NCI-H226 (cell line): ENCODE measurements around the gene SSTR4.
A peak's percentile ranks its signal among the peaks of the same experiment; 100 is the strongest.
"Not testable (repeated sequence)": the region's sequence is repeated elsewhere in the genome, so short reads cannot be mapped to it uniquely, and the experiment has no call there.

ENCODE experiments used
- DNase-seq: peaks from one replicate; pipeline ENCODE4 v3.0.0-alpha.2; 2015

SSTR4 gene

GRCh38 chr20:23018941-23019340, 16.2 kb upstream of the SSTR4 start:
- no peak for DNase-seq

GRCh38 chr20:23019403-23019802, 15.7 kb upstream of the SSTR4 start:
- DNase-seq = no peak

DNA sequence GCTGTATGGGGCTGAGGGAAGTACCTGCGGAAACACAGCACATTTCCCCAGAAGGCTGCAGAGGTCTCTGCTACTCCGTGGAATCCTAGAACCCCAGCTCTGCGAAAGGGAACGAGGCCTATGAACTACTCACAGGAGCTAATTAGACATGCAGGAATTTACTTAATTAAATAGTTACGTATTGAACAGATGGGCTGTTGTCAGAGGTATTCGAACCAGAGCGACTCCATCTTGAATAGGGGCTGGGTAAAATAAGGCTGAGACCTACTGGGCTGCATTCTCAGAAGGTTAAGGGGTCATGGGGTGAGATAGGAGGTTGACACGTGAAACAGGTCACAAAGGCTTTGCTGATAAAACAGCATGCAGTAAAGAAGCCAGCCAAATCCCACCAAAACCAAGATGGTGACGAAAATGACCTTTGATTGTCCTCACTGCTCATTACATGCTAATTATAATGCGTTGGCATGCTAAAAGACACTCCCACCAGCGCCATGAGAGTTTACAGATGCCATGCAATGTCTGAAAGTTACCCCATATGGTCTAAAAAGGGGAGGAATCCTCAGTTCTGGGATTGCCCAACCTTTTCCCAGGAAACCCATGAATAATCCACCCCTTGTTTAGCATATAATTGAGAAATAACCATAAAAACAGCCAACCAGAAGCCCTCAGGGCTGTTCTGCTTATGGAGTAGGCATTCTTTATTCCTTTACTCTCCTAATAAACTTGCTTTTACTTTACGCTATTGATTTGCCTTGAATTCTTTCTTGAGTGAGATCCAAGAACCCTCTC, 14.7 kb upstream of the SSTR4 start:
- DNase-seq = no peak

DNA sequence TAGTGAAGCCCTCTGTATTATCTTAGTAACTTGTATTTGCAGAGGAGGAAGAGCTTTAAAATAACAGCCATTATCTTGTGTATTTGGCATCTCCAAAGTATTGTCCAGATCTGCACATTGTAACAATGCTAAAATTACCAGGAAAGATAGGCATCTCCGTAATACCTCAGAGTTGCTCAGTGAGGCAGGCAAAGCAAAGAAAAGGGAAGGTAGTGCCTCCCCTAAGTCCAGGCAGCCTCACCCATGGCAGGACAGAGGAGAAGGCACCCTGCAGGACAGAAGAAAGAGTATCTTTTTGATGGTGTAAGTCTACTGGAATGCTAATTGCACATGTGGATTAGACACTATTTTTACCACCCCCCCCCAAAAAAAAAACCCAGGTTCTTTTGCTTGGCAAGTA, 13.6 kb upstream of the SSTR4 start:
- no peak for DNase-seq

GRCh38 chr20:23021951-23022350, 13.2 kb upstream of the SSTR4 start:
- DNase-seq = no peak

DNA sequence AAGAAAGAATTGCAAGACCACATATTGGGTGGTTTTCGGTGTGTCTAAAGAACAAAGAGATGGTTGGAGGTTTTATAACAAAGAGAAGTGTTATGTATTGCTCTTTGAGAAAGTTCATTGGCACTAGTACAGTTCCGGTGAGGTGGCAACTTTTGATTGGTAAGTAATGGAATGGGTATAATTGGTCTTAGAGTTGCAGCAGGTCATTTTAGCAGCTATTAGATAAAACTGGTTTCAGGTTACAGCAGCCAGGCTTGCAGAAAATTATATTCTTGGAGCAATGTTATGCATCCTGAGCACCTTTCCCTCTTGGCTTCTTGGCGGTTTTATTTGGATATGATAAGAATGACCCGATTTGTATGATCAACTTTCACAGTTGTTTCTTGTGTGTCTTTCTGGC, 12.3 kb upstream of the SSTR4 start:
- DNase-seq = peak; percentile 43

DNA sequence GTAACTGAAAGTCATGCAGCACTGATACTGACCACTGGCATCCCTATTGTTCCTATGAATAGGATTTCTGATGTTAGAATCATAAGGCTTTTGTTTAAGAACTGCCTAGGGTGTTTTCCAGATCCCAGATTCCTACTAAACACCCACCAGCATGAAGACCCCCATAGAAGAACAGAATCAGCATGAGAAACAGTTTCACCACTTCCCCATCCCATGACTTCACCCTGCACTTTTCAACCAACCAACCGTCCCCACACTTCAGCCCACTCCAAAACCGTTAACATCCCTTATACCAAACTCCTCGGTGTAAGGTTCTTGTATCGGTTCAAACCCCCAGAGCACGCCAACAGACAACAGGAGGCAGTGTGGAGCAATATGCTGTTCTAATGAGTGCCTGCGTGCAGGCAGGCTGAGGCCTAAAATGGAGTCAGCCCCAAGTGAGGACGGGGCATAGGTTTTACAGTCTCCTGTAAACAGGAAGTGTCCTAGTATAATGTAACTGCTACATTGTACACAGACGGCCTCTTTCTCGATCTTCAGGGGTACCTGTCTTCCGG, 11.4 kb upstream of the SSTR4 start:
- DNase-seq = no peak

DNA sequence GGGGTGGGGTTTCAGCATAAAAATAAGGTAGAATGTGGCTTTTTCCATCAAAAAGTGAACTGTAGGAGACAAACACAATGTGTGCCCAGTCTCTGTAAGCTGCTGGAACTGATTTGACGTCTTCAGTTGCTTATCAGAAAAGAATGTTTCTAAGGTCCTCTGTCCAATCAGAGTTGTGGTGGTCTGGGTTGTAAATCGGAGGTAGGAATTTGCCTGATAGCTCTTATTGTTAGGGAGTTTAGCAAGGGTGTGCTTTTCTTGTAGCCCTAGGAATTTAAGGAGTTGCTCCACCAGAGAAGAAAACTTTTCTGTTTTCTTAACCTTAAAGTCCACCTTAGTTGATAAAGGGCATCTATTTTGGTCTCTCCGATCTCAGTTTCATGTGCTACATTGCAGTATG, 10.4 kb upstream of the SSTR4 start:
- no peak for DNase-seq

DNA sequence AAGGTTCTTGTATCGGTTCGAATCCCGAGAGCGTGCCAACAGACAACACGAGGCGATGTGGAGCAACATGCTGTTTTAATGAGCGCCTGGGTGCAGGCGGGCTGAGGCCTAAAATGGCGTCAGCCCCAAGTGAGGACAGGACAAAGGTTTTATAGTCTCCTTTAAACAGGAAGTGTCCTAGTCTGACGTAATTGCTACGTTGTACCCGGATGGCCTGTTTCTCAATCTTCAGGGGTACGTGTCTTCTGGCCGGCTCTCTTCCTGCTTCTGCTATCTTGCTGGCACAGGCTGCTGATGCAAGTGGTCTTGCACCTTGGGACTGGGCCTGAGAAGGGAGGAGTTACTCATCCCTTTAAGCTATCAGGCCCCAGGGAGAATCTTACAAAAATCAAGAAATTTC, 9.6 kb upstream of the SSTR4 start:
- DNase-seq = not testable (repeated sequence)

- DNase-seq = no peak
These were observed 7.4 kb upstream of the SSTR4 start for GRCh38 chr20:23027721-23028120.

GRCh38 chr20:23028392-23028791, 6.7 kb upstream of the SSTR4 start:
- DNase-seq = no peak

DNA sequence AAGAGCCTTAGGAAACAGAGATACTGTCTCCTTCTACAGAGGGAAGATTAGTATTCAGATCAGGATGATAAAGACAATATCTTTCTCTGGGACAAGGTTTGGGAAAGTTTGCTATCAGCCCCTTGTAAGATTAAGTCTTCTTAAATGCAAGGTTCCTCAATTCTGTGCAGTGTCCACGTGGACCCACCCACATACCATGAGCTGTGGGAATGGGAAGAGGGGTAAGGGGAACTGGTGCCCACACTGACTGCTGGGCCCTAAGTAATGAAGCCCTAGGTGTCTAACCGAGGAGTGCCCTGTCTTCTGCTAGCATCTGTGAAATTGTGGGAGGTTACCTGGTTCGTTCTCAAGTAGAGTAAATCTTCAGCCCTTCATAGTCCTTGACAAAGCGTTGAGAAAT, 5.8 kb upstream of the SSTR4 start:
- no peak for DNase-seq

DNA sequence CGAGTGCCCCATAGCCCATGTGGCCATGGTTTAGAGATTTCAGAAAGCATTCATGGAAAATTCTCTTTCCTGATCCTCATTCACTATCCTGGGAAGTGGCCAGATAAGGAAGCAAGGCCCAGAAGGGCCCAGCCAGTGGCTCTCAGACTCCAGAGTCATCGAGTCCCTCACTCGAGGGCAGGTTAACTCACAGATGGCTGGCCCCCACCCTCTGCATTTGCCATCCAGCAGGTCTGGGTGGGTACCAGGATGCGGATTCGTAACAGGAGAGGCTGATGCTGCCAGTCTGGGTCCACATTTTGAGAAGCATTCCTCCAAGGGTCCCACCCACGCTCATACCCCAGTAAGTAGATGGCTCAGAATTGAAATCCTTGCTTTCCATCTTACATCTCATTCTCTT, 3.8 kb upstream of the SSTR4 start:
- DNase-seq = no peak

DNA sequence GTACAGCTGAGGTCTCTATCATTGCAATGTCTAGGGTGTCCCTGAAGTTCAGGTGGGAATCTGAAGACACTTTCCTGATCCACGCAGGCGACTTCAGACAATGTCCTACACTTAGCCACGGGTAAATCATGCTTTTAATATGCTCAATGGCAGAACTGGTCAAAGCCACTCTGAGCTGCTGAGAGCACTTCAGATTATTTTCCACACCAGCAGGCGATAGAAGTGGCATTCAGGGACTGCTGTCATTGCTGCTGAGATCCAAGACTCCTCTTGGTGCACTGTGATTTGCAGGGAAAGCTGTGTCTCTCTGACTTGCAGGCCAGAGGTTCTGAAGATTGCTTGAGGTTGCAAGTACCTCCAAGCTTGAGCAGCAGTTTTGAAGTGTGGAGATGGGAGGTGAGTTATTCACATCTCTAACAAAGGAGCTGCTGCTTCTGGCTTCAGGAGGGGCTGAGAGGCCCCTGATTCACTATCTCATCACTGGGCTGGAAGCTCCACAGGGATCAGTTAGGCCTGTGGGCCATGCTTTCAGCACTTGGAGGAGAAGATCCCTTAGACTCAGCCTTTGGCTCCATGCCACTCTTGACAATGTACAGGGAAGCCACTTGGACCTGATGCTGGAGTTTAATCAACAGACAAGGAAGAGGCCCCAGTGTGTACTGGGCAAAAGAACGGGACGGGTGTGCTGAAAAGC, 2.9 kb upstream of the SSTR4 start:
- DNase-seq = no peak

DNA sequence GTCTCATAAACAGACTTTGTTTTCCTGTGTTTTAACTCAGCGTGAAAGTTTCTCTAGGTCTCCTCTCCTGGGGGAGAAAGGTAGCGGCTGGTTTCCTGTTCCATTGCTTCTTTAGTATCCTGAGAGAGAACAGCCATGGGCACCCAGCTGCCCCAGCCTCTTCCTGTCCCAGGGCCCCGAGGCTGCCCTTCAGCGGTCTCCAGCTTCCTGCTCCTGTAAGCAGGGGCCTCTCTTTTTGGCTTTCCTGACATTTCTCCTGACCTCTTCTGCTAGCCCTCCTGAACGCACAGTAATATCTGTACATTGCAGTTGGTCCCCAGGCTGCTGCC, 2.4 kb upstream of the SSTR4 start:
- DNase-seq = no peak

- no peak for DNase-seq
These were observed 1.2 kb upstream of the SSTR4 start for GRCh38 chr20:23033918-23034317.

- no peak for DNase-seq
These were observed 619 bp downstream of the SSTR4 start for GRCh38 chr20:23035731-23036130.

DNA sequence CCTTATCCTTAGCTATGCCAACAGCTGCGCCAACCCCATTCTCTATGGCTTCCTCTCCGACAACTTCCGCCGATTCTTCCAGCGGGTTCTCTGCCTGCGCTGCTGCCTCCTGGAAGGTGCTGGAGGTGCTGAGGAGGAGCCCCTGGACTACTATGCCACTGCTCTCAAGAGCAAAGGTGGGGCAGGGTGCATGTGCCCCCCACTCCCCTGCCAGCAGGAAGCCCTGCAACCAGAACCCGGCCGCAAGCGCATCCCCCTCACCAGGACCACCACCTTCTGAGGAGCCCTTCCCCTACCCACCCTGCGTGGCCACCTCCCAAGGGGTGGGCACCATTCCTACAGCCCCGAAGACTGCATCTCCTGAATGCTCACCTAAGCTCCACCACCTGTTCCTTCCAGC, 1.3 kb downstream of the SSTR4 start:
- DNase-seq = no peak

DNA sequence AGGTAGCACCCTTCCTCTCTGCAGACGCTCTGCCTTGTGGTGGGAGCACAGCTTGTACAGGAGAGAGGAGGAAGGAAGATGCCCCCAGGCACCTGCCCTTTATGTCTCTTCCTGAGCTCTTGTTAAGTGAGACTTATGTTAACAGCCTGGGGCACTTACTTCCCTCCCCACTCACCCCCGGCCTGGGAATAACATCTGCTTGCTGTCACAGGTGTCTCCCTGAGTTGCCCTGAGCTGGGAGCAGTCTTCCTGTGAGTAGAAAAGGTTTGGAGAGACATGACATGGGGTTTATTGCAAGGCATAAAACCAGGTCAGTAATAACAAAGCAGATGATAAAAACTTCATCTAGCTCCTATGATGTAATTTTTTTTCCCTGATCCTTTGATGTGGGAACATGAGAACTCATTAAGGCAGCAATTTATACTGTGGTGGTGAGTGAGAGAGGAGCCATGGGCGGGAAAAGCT, 1.9 kb downstream of the SSTR4 start:
- no peak for DNase-seq

- no peak for DNase-seq
These were observed 4.2 kb downstream of the SSTR4 start for GRCh38 chr20:23039136-23039875.

GRCh38 chr20:23039885-23040508, 4.9 kb downstream of the SSTR4 start:
- DNase-seq = no peak

GRCh38 chr20:23042270-23042669, 7.2 kb downstream of the SSTR4 start:
- no peak for DNase-seq

GRCh38 chr20:23043376-23043775, 8.3 kb downstream of the SSTR4 start:
- no peak for DNase-seq
